Adrenal gland (tissue), 5 donors: ENCODE results near the gene COL3A1.

Experiments
- CTCF ChIP-seq, 6 experiments: fragments of 450-650 bp in 4 of 6; fragments of 200-600 bp in 2 of 6; sonication (generic) in 1 of 6; IDR thresholded peaks; 1 replicate in 5 of 6; 2 replicates in 1 of 6; pipeline versions ENCODE4 v1.5.1 to v1.8.0; 2016 to 2021; ENCODE audit warnings: antibody characterized with exemption in 6 of 6, mild to moderate bottlenecking in 2 of 6, moderate library complexity in 1 of 6
- POLR2A ChIP-seq, 2 donors: fragments of 450-650 bp; IDR thresholded peaks; one replicate each; pipeline ENCODE4 v1.6.1; 2017; ENCODE audit warnings: antibody characterized with exemption in 2 of 2, mild to moderate bottlenecking in 2 of 2, moderate library complexity in 1 of 2
- donor health status: DM: no; HTN: no; CAD: no.

GRCh38 chr2:188978291-188979081, 4.3 kb downstream of the COL3A1 start:
- TF ChIP-seq CTCF (IDR thresholded peaks at IDR 0.05): no peak
- no peak for TF ChIP-seq POLR2A (IDR thresholded peaks at IDR 0.05)
